K562 (cell line): Measurements from ENCODE around the gene ADGRD1. TPM values are rescaled to one million over a fixed set of nuclear protein-coding genes. Genes with fewer than 3 reads are reported as not detected.

Experiments
- ATAC-seq: fragments of 200-7000 bp; cut with Tn5 transposase; 3 replicates; pipeline ENCODE4 v1.9.1; 2020; ENCODE audit warnings: moderate library complexity
- BruUV-seq: library from RNA; stranded (reverse); fragments of 400-500 nt; replicated peaks from 2 replicates; lab custom pipeline; 2021; lab: Mats Ljungman, UMichigan
- CTCF ChIA-PET: fragments of 300-600 bp; formaldehyde crosslinking; extraction: SDS; loops from one replicate; lab custom pipeline; 2021; ENCODE audit warnings: low intra/inter-chr PET ratio; lab: Yijun Ruan, JAX
- POLR2A ChIA-PET: fragments of 300-600, 350-650 bp; sonication (Branson Sonifier 250); formaldehyde crosslinking; extraction: SDS; loops from one replicate; lab custom pipeline; 2021; ENCODE audit warnings: antibody characterized with exemption, inconsistent platforms; lab: Yijun Ruan, JAX
- DNase-seq, 4 experiments: peaks; one replicate each; pipeline versions ENCODE4 v3.0.0 to v3.0.0-alpha.2; 2011 to 2018; ENCODE audit warnings: low spot score in 3 of 4, mixed read lengths in 3 of 4; ENCODE audit errors: extremely low read depth in 1 of 4
- FAIRE-seq: peaks from 2 replicates; lab custom pipeline; 2011; peaks lifted over from hg19 to GRCh38; lab: Jason Lieb, UNC
- H2AFZ ChIP-seq: 2 replicates; pipeline ENCODE4 v1.6.0; 2011; ENCODE audit warnings: low read depth, low read length, control low read depth, inconsistent platforms
- H3K27ac ChIP-seq: fragments of 200-600 bp; 3 replicates; pipeline ENCODE4 v1.8.0; 2011; ENCODE audit warnings: low read depth, mild to moderate bottlenecking, control low read depth, inconsistent platforms, low read length, moderate library complexity, mixed read lengths; ENCODE audit errors: extremely low read depth
- H3K27me3 ChIP-seq, 2 experiments: fragments of 300-600 bp in 1 of 2; 2 replicates in 1 of 2; 3 replicates in 1 of 2; pipeline versions ENCODE4 v1.6.0 to v1.8.0; 2011; ENCODE audit warnings: inconsistent platforms in 2 of 2, low read length in 2 of 2, mild to moderate bottlenecking in 1 of 2, mixed read lengths in 1 of 2, moderate library complexity in 1 of 2; ENCODE audit not compliant: control insufficient read depth in 2 of 2, insufficient read depth in 2 of 2
- H3K36me3 ChIP-seq: fragments of 300-600 bp; 3 replicates; pipeline ENCODE4 v1.8.0; 2011; ENCODE audit warnings: mild to moderate bottlenecking, low read length, inconsistent platforms; ENCODE audit not compliant: control insufficient read depth, insufficient read depth
- H3K4me1 ChIP-seq, 2 experiments: fragments of 200-600 bp in 1 of 2; replicated peaks in 1 of 2; 2 replicates in 1 of 2; 3 replicates in 1 of 2; pipeline versions ENCODE4 v1.5.1 to v1.8.0; 2011; ENCODE audit warnings: inconsistent platforms in 2 of 2, low read length in 2 of 2, mild to moderate bottlenecking in 1 of 2, mixed read lengths in 1 of 2, moderate library complexity in 1 of 2; ENCODE audit not compliant: control insufficient read depth in 2 of 2, insufficient read depth in 2 of 2
- H3K4me2 ChIP-seq: 2 replicates; pipeline ENCODE4 v1.6.1; 2011; ENCODE audit warnings: low read length, control low read depth, inconsistent platforms, mixed read lengths; ENCODE audit not compliant: insufficient read depth
- H3K4me3 ChIP-seq: fragments of 200-600 bp; sonication (generic), shearing (Covaris generic); 2 replicates; pipeline ENCODE4 v1.5.1; 2016; ENCODE audit warnings: control low read depth, inconsistent platforms
- H3K79me2 ChIP-seq: fragments of 200-600 bp; 3 replicates; pipeline ENCODE4 v1.8.0; 2011; ENCODE audit warnings: low read length, inconsistent platforms; ENCODE audit not compliant: control insufficient read depth, insufficient read depth
- H3K9ac ChIP-seq, 2 experiments: 2 replicates each; pipeline versions ENCODE4 v1.6.0 to v1.6.1; 2011; ENCODE audit warnings: low read depth in 2 of 2, low read length in 2 of 2, control low read depth in 1 of 2, inconsistent platforms in 1 of 2, mild to moderate bottlenecking in 1 of 2, mixed read lengths in 1 of 2; ENCODE audit not compliant: insufficient read depth in 1 of 2
- H3K9me1 ChIP-seq: one replicate; pipeline ENCODE4 v1.6.0; 2011; ENCODE audit warnings: inconsistent platforms, mild to moderate bottlenecking, low read length, moderate library complexity; ENCODE audit not compliant: control insufficient read depth, insufficient read depth
- H3K9me3 ChIP-seq: replicated peaks from 2 replicates; pipeline ENCODE4 v1.5.1; 2011; ENCODE audit warnings: low read depth, low read length, inconsistent platforms; ENCODE audit not compliant: control insufficient read depth, insufficient read depth
- H4K20me1 ChIP-seq: replicated peaks from 2 replicates; pipeline ENCODE4 v1.6.1; 2011; ENCODE audit warnings: low read length, inconsistent platforms, mixed read lengths; ENCODE audit not compliant: control insufficient read depth, insufficient read depth
- CBFB ChIP-seq: sonication (generic); formaldehyde crosslinking; IDR thresholded peaks from 2 replicates; pipeline ENCODE4 v1.4.0; 2020; ENCODE audit warnings: mild to moderate bottlenecking, missing genetic modification reagents
- CEBPZ ChIP-seq: fragments of 150-350 bp; IDR thresholded peaks from 2 replicates; pipeline ENCODE4 v1.6.1; 2014; ENCODE audit warnings: low read depth, mild to moderate bottlenecking, low read length, borderline replicate concordance
- KLF13 ChIP-seq: fragments of 450-650 bp; IDR thresholded peaks from 2 replicates; pipeline ENCODE4 v1.6.1; 2016; ENCODE audit warnings: missing genetic modification characterization, low read depth, mild to moderate bottlenecking, missing compliant biosample characterization, moderate library complexity, borderline replicate concordance
- LARP7 ChIP-seq: fragments of 450-650 bp; IDR thresholded peaks from 2 replicates; pipeline ENCODE4 v1.6.1; 2016
- NFIX ChIP-seq: fragments of 250-450 bp; sonication (Bioruptor Pico); IDR thresholded peaks from 2 replicates; pipeline ENCODE4 v1.4.0; 2020; ENCODE audit warnings: low read depth, mild to moderate bottlenecking, moderate library complexity
- NR3C1 ChIP-seq: sonication (generic); formaldehyde crosslinking; IDR thresholded peaks from 2 replicates; pipeline ENCODE4 v1.8.1; 2022; ENCODE audit warnings: missing genetic modification reagents
- RBM39 ChIP-seq: fragments of 200-400 bp; formaldehyde crosslinking; optimal IDR thresholded peaks from 2 replicates; pipeline ENCODE3; 2018; ENCODE audit warnings: low read depth, low read length
- SAFB ChIP-seq: fragments of 200-400 bp; formaldehyde crosslinking; IDR thresholded peaks from 2 replicates; pipeline ENCODE4 v1.6.1; 2017; ENCODE audit warnings: low read depth, low read length, borderline replicate concordance
- TRIM28 ChIP-seq: fragments of 450-650 bp; IDR thresholded peaks from 2 replicates; pipeline ENCODE4 v1.6.1; 2017
- ZBTB49 ChIP-seq: sonication (generic); formaldehyde crosslinking; IDR thresholded peaks from 2 replicates; pipeline ENCODE4 v1.8.0; 2022; ENCODE audit warnings: missing genetic modification reagents, mild to moderate bottlenecking, borderline replicate concordance
- ZNF232 ChIP-seq: sonication (generic); formaldehyde crosslinking; IDR thresholded peaks from 2 replicates; pipeline ENCODE4 v1.8.0; 2022; ENCODE audit warnings: mild to moderate bottlenecking, missing genetic modification reagents
- ZSCAN29 ChIP-seq: fragments of 450-650 bp; IDR thresholded peaks from 2 replicates; pipeline ENCODE4 v1.6.1; 2017
- WGBS: fragments of 100-300 bp; shearing (Covaris generic); methylation state at CpG from one replicate; pipeline ENCODE4 v1.1.6; 2016; ENCODE audit warnings: low coverage, mixed read lengths; ENCODE audit not compliant: insufficient coverage; ENCODE audit errors: missing lambda C conversion rate; 5-methylcytosine and 5-hydroxymethylcytosine counted together
- in situ Hi-C: fragments of 300-500 bp; cut with MboI; formaldehyde crosslinking; loops from 4 replicates; pipeline ENCODE4 v1.15.0; 2018; ENCODE audit warnings: inconsistent platforms, mixed read lengths
- intact Hi-C: fragments of 100-400 bp; cut with micrococcal nuclease; formaldehyde crosslinking; loops from 2 replicates; pipeline ENCODE4 v1.14.2; 2022
- polyA plus RNA-seq, 8 experiments: library from polyadenylated mRNA; depleted of rRNA in 4 of 8; stranded (reverse) in 5 of 8; unstranded in 3 of 8; fragments of >200 nt; fragmentation: Nextera tagmentation in 2 of 8; fragmentation: Illumina TruSeq in 1 of 8; extraction: Ambion mirVana in 2 of 8; extraction: Trizol in 1 of 8; gene quantifications; 2 replicates each; pipeline versions ENCODE4 v1.2.1 to v1.2.3, GENCODE V29; 2011 to 2014; ENCODE audit warnings: inconsistent platforms in 1 of 8, missing spikeins in 1 of 8
- total RNA-seq, 7 experiments: library from RNA; depleted of rRNA in 6 of 7; stranded (reverse); fragments of >200 nt in 6 of 7; fragmentation: Illumina TruSeq in 2 of 7; extraction: Trizol in 2 of 7; gene quantifications; 2 replicates each; pipeline versions ENCODE4 v1.2.1 to v1.2.3, GENCODE V29; 2011 to 2021; ENCODE audit warnings: low replicate concordance in 1 of 7
- TF ChIP-seq, protein P1 (sequence below): sonication (generic); formaldehyde crosslinking; IDR thresholded peaks from 2 replicates; pipeline ENCODE4 v1.8.0; 2022; ENCODE audit warnings: mild to moderate bottlenecking, missing genetic modification reagents
- TF ChIP-seq, protein P2 (sequence below): sonication (generic); formaldehyde crosslinking; IDR thresholded peaks from 2 replicates; pipeline ENCODE4 v1.8.1; 2023; ENCODE audit warnings: mild to moderate bottlenecking, missing genetic modification reagents

Gene ADGRD1
- total and polyA plus RNA-seq, 9 of the 15 experiments (the other 6 are each of a cell fraction or from before 2014, with no cell fraction given), result 1.7 to 11.7 (median 3.3) TPM

DNA sequence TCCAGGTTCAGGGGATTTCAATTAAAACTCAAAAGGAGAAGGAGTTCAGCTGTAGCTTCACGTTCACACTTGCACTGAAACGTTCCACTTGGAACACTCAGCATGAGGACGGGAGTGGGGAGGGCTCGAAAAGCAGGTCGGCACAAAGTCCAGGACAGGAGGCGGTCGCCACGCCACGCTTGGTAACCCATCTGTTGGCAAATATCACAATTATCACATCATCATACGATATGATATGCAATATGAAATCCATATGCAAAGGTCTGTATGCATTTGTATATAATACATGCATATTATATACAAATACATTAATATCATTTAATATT, 17.2 kb downstream of the ADGRD1 start (continued):
- no peak for TF ChIP-seq CEBPZ

DNA sequence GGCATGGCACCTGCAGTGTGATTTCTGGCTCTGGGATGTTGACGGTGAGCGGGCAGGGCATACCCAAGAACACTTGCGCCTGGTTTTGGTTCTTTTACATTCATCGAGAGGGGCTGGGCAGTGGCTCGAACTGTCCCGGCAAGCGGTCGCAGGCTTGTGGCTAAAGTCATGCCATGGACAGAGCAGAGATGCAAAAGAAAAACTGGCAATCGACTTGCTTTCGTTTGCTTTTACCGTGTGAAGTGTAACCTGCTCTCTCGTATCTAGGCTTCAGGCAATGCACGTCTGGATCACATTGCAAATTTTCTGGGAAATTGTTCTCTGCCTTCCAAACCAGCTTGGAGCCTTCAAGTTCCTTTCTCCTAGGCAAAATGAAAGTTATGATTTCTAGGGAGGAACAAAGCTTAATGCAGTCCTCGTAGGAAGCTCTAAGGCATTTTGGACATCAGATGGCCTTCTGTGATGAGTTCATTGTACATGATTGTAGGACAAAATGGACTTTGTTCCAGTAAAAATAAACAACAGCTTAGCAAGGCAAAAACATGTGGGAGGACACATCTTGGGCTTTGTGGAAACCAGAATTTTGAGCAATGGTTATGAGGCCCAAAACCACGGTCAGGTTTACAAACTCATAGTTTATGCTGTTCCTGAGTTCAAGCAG, 18.3 kb downstream of the ADGRD1 start:
- intact Hi-C loops (no loop called here), in situ Hi-C loops (no loop called here)
- Histone ChIP-seq H3K9ac (no peak overlapping the region), H3K4me1 (peaks cover 0 to 5% of the 10 kb centered on the region in 2 experiments; a peak in 3 of 5 replicates), H3K4me2 (no peak overlapping the region), H3K9me1 (no peaks in the 10 kb centered on the region), H3K27me3 (peaks cover 36 to 68% of the 10 kb centered on the region in 2 experiments), H2AFZ (no peak overlapping the region), H3K27ac (no peak overlapping the region), H4K20me1 (no peaks in the 10 kb centered on the region), H3K9me3 (no peaks in the 10 kb centered on the region), H3K36me3 (no peaks in the 10 kb centered on the region), H3K4me3 (no peak overlapping the region), H3K79me2 (no peaks in the 10 kb centered on the region)
- no TSS peak for BruUV-seq
- WGBS, result 24% methylated on average over 14 of the region's 15 CpGs
- ChIA-PET CTCF (no interaction called here), POLR2A (interaction anchor here (1.0 to 1.1 kb wide), 2 partner anchors 9 to 21 kb away, joined by 3 read pairs; no protein-coding TSS in a partner anchor)
- no peak for ATAC-seq
- DNase-seq, result no peak
- FAIRE-seq, result no peak
- no peak for TF ChIP-seq TRIM28
- TF ChIP-seq, protein P1, sequence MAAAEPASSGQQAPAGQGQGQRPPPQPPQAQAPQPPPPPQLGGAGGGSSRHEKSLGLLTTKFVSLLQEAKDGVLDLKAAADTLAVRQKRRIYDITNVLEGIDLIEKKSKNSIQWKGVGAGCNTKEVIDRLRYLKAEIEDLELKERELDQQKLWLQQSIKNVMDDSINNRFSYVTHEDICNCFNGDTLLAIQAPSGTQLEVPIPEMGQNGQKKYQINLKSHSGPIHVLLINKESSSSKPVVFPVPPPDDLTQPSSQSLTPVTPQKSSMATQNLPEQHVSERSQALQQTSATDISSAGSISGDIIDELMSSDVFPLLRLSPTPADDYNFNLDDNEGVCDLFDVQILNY (CRISPR knock-in tag), result no peak
- no peak for TF ChIP-seq CBFB (CRISPR knock-in tag)
- TF ChIP-seq, protein P2, sequence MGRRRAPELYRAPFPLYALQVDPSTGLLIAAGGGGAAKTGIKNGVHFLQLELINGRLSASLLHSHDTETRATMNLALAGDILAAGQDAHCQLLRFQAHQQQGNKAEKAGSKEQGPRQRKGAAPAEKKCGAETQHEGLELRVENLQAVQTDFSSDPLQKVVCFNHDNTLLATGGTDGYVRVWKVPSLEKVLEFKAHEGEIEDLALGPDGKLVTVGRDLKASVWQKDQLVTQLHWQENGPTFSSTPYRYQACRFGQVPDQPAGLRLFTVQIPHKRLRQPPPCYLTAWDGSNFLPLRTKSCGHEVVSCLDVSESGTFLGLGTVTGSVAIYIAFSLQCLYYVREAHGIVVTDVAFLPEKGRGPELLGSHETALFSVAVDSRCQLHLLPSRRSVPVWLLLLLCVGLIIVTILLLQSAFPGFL (CRISPR knock-in tag), result no peak
- no peak for TF ChIP-seq KLF13 (tag)
- TF ChIP-seq ZSCAN29, result no peak
- no peak for TF ChIP-seq LARP7
- no peak for TF ChIP-seq ZBTB49 (CRISPR knock-in tag)
- no peak for TF ChIP-seq RBM39
- TF ChIP-seq NR3C1 (CRISPR knock-in tag), result no peak
- TF ChIP-seq SAFB, result no peak
- no peak for TF ChIP-seq NFIX
- TF ChIP-seq ZNF232 (CRISPR knock-in tag), result no peak
